ENCODE data around the gene UBA3. TPM values are rescaled to one million over a fixed set of nuclear protein-coding genes. Genes with fewer than 3 reads are reported as not detected.

Gene UBA3
- polyA plus RNA-seq, 1 donor from 2014 or later, result 41.9 TPM

Other genes with a start within 250 kb of the UBA3 start
- not detected for gene TAFA4, start 147.8 kb downstream of the UBA3 start, polyA plus RNA-seq
- gene EOGT, start 66.7 kb downstream of the UBA3 start, polyA plus RNA-seq, result 7.0 TPM
- gene TMF1, start 28.0 kb downstream of the UBA3 start, polyA plus RNA-seq, result 43.2 TPM
- 374 TPM for gene ARL6IP5, start 4.6 kb upstream of the UBA3 start, polyA plus RNA-seq
- not detected for gene LMOD3, start 42.2 kb upstream of the UBA3 start, polyA plus RNA-seq

All from IgD-negative memory B cell (primary cell).